LNCaP clone FGC (cell line): ENCODE measurements around the gene TBC1D20.
"Not testable (repeated sequence)": the region's sequence is repeated elsewhere in the genome, so short reads cannot be mapped to it uniquely, and the experiment has no call there.

Source experiments
- DNase-seq: peaks from one replicate; pipeline ENCODE4 v3.0.0-alpha.2; 2011; ENCODE audit warnings: low read depth
- H3K4me3 ChIP-seq: 2 replicates; pipeline ENCODE4 v1.5.1; 2011; ENCODE audit warnings: mild to moderate bottlenecking, low read depth, low read length, control low read depth
- TF ChIP-seq, protein P1 (sequence below): IDR thresholded peaks from 2 replicates; pipeline ENCODE4 v1.5.1; 2012; ENCODE audit warnings: mild to moderate bottlenecking; ENCODE audit not compliant: control insufficient read depth, insufficient read depth; ENCODE audit errors: extremely low read depth

TBC1D20 gene

GRCh38 chr20:400128-400453, 62.2 kb downstream of the TBC1D20 start:
- DNase-seq = no peak
- TF ChIP-seq, protein P1, sequence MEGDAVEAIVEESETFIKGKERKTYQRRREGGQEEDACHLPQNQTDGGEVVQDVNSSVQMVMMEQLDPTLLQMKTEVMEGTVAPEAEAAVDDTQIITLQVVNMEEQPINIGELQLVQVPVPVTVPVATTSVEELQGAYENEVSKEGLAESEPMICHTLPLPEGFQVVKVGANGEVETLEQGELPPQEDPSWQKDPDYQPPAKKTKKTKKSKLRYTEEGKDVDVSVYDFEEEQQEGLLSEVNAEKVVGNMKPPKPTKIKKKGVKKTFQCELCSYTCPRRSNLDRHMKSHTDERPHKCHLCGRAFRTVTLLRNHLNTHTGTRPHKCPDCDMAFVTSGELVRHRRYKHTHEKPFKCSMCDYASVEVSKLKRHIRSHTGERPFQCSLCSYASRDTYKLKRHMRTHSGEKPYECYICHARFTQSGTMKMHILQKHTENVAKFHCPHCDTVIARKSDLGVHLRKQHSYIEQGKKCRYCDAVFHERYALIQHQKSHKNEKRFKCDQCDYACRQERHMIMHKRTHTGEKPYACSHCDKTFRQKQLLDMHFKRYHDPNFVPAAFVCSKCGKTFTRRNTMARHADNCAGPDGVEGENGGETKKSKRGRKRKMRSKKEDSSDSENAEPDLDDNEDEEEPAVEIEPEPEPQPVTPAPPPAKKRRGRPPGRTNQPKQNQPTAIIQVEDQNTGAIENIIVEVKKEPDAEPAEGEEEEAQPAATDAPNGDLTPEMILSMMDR = no peak

DNA sequence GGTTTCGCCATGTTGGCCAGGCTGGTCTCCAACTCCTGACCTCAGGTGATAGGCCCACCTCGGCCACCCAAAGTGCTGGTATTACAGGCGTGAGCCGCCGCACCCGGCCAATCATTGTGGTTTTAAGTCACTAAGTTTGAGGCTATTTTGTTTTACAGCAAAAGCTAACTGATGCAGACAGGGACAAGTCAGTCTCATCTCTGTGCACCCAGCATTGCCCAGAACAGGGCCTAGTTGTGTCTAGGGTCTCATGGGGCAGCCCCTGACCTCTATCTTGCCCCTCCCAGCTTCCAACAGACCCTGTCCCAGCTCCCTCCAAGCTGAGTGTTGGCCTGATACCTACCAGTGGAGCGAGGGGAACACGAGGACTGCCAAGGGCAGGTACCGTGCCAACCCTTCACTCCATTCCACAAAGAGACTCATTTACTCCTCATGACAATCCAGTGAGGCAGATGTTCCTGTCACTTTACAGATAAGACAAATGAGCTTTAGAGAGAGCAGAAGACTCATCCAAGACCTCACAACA, 63.1 kb downstream of the TBC1D20 start:
- no peak overlapping the region for H3K4me3 ChIP-seq
- DNase-seq = no peak
- TF ChIP-seq, protein P1 = no peak

More at GRCh38 chr20:400128-400453, 62.2 kb downstream of the TBC1D20 start:
- H3K4me3 ChIP-seq = no peak overlapping the region

GRCh38 chr20:397432-398237, 64.7 kb downstream of the TBC1D20 start:
- no peak for DNase-seq
- TF ChIP-seq, protein P1 = no peak
- H3K4me3 ChIP-seq = no peak overlapping the region

GRCh38 chr20:396619-397431, 65.5 kb downstream of the TBC1D20 start:
- H3K4me3 ChIP-seq = no peak overlapping the region
- TF ChIP-seq, protein P1 = no peak
- no peak for DNase-seq

GRCh38 chr20:396252-396618, 66.1 kb downstream of the TBC1D20 start:
- no peak overlapping the region for H3K4me3 ChIP-seq
- TF ChIP-seq, protein P1 = no peak
- no peak for DNase-seq

DNA sequence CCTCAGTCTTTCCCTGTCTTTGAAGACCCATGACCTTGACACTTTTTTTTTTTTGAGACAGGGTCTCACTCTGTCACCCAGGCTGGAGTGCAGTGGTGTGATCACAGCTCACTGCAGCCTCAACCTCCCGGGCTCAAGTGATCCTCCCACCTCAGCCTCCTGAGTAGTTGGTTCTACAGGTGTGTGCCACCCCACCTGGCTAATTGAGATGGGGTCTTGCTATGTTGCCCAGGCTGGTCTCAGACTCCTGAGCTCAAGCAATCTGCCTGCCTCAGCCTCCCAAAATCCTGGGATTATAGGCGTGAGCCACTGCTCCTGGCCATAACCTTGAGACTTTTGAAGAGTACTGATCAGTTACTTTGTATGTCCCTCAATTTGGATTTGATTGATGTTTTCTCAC, 69.0 kb downstream of the TBC1D20 start:
- not testable (repeated sequence) for DNase-seq, H3K4me3 ChIP-seq

DNA sequence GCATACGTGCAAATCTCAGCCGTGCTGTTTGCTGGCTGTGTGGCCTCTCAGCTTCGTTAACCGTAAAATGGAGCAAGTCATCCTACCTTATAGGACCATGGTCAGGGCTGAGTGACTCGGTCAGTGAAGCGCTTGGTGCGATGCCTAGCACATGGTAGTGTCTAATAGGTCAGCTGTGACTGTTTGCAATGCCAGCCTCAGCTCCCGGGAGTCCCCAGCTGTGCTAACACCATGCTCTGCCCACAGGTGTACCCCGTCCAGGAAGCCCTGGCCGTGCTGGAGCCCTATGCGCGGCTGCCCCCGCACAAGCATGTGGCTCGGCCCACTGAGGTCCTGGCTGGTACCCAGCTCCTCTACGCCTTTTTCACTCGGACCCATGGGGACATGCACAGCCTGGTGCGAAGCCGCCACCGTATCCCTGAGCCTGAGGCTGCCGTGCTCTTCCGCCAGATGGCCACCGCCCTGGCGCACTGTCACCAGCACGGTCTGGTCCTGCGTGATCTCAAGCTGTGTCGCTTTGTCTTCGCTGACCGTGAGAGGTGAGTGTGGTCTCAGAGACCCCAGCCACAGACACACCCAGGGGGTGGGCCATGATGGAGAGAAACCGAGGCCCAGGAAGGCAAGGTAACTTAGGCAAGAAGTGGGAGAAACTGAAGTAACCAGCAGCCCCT, 71.2 kb downstream of the TBC1D20 start:
- DNase-seq = no peak
- TF ChIP-seq, protein P1 = no peak
- H3K4me3 ChIP-seq = no peak overlapping the region
